Osteoblast (primary cell): ENCODE data around the gene OR51V1. TPM values are rescaled to one million over a fixed set of nuclear protein-coding genes. Genes with fewer than 3 reads are reported as not detected.
"Not testable (repeated sequence)": the region's sequence is repeated elsewhere in the genome, so short reads cannot be mapped to it uniquely, and the experiment has no call there.

Experiments used
- DNase-seq: peaks from one replicate; pipeline ENCODE4 v3.0.0; 2011; ENCODE audit warnings: low spot score, mixed read lengths; ENCODE audit not compliant: insufficient read length; ENCODE audit errors: missing footprints
- H2AFZ ChIP-seq: 2 replicates; pipeline ENCODE4 v1.6.0; 2011; ENCODE audit warnings: mild to moderate bottlenecking, low read length
- H3K27ac ChIP-seq: 2 replicates; pipeline ENCODE4 v1.5.1; 2011; ENCODE audit warnings: mild to moderate bottlenecking, low read depth, low read length, moderate library complexity
- H3K27me3 ChIP-seq: 2 replicates; pipeline ENCODE4 v1.6.0; 2012; ENCODE audit warnings: mild to moderate bottlenecking, control low read depth, inconsistent platforms, low read length, moderate library complexity; ENCODE audit not compliant: insufficient read depth
- H3K36me3 ChIP-seq: 2 replicates; pipeline ENCODE4 v1.5.1; 2011; ENCODE audit warnings: mild to moderate bottlenecking, low read length, control low read depth, moderate library complexity; ENCODE audit not compliant: insufficient read depth
- H3K4me1 ChIP-seq: 2 replicates; pipeline ENCODE4 v1.5.1; 2011; ENCODE audit warnings: mild to moderate bottlenecking, low read length, control low read depth, moderate library complexity; ENCODE audit not compliant: insufficient read depth
- H3K4me2 ChIP-seq: 2 replicates; pipeline ENCODE4 v1.6.0; 2011; ENCODE audit warnings: mild to moderate bottlenecking, low read length; ENCODE audit not compliant: insufficient read depth
- H3K4me3 ChIP-seq: fragments of 200-600 bp; sonication (generic); 3 replicates; pipeline ENCODE4 v1.5.1; 2012; ENCODE audit warnings: mild to moderate bottlenecking, low read length, inconsistent platforms; ENCODE audit not compliant: insufficient read depth
- H3K79me2 ChIP-seq: 2 replicates; pipeline ENCODE4 v1.6.0; 2012; ENCODE audit warnings: mild to moderate bottlenecking, low read length, control low read depth, inconsistent platforms; ENCODE audit not compliant: insufficient read depth
- H3K9me3 ChIP-seq: 2 replicates; pipeline ENCODE4 v1.5.1; 2011; ENCODE audit warnings: low read depth, low read length, control low read depth
- H4K20me1 ChIP-seq: 2 replicates; pipeline ENCODE4 v1.6.0; 2012; ENCODE audit warnings: mild to moderate bottlenecking, low read length, control low read depth; ENCODE audit not compliant: insufficient read depth
- CTCF ChIP-seq: IDR thresholded peaks from 2 replicates; pipeline ENCODE4 v1.5.1; 2011; ENCODE audit warnings: mild to moderate bottlenecking, low read depth, low read length, moderate library complexity; ENCODE audit errors: extremely low read depth
- total RNA-seq: library from RNA; depleted of rRNA; stranded (reverse); fragments of >200 nt; gene quantifications from 2 replicates; pipeline ENCODE4 v1.2.3, GENCODE V29; 2012

Gene OR51V1
- total RNA-seq, 1 donor = not detected

GRCh38 chr11:5178046-5178837 lies 22.2 kb downstream of the OR51V1 start:
- DNase-seq = no peak
- Histone ChIP-seq H3K36me3 (no peaks in the 10 kb centered on the region), H3K27me3 (no peaks in the 10 kb centered on the region), H4K20me1 (no peaks in the 10 kb centered on the region), H3K27ac (no peak overlapping the region), H2AFZ (no peak overlapping the region), H3K4me3 (no peak overlapping the region), H3K4me2 (no peak overlapping the region), H3K4me1 (no peaks in the 10 kb centered on the region), H3K9me3 (no peaks in the 10 kb centered on the region), H3K79me2 (no peaks in the 10 kb centered on the region)
- TF ChIP-seq CTCF = no peak

GRCh38 chr11:5174934-5175333 lies 25.5 kb downstream of the OR51V1 start:
- H3K27me3 ChIP-seq = no peaks in the 10 kb centered on the region
- no peak for TF ChIP-seq CTCF

GRCh38 chr11:5171856-5172255 lies 28.6 kb downstream of the OR51V1 start:
- Histone ChIP-seq H3K27me3 (no peaks in the 10 kb centered on the region), H4K20me1 (no peaks in the 10 kb centered on the region), H3K27ac (no peak overlapping the region), H3K79me2 (no peaks in the 10 kb centered on the region), H2AFZ (no peak overlapping the region), H3K4me3 (no peak overlapping the region), H3K9me3 (no peaks in the 10 kb centered on the region), H3K4me1 (no peaks in the 10 kb centered on the region), H3K36me3 (no peaks in the 10 kb centered on the region), H3K4me2 (no peak overlapping the region)
- no peak for DNase-seq
- no peak for TF ChIP-seq CTCF

More at GRCh38 chr11:5174934-5175333, 25.5 kb downstream of the OR51V1 start:
- Histone ChIP-seq H2AFZ (no peak overlapping the region), H3K36me3 (no peaks in the 10 kb centered on the region), H3K9me3 (no peaks in the 10 kb centered on the region), H4K20me1 (no peaks in the 10 kb centered on the region), H3K79me2 (no peaks in the 10 kb centered on the region), H3K4me3 (no peak overlapping the region), H3K27ac (no peak overlapping the region), H3K4me2 (no peak overlapping the region), H3K4me1 (no peaks in the 10 kb centered on the region)
- no peak for DNase-seq

- not testable (repeated sequence) for DNase-seq, H2AFZ ChIP-seq, H3K4me3 ChIP-seq, H3K79me2 ChIP-seq, H3K27me3 ChIP-seq, H4K20me1 ChIP-seq, H3K4me1 ChIP-seq, H3K4me2 ChIP-seq, H3K36me3 ChIP-seq, H3K9me3 ChIP-seq, H3K27ac ChIP-seq
These were observed 34.6 kb downstream of the OR51V1 start for GRCh38 chr11:5165898-5166297.

GRCh38 chr11:5164807-5165206 lies 35.7 kb downstream of the OR51V1 start:
- H3K4me3 ChIP-seq, H3K79me2 ChIP-seq, DNase-seq, H3K9me3 ChIP-seq, H2AFZ ChIP-seq, H4K20me1 ChIP-seq, H3K4me2 ChIP-seq, H3K36me3 ChIP-seq, H3K27me3 ChIP-seq, H3K4me1 ChIP-seq, H3K27ac ChIP-seq: not testable (repeated sequence)

GRCh38 chr11:5161045-5161444 lies 39.4 kb downstream of the OR51V1 start:
- not testable (repeated sequence) for H2AFZ ChIP-seq, H3K4me2 ChIP-seq, H3K36me3 ChIP-seq, H3K9me3 ChIP-seq, H3K27me3 ChIP-seq, H4K20me1 ChIP-seq, H3K79me2 ChIP-seq, H3K27ac ChIP-seq, H3K4me3 ChIP-seq, H3K4me1 ChIP-seq, DNase-seq

- H3K4me2 ChIP-seq, H3K4me3 ChIP-seq: not testable (repeated sequence)
These were observed 40.3 kb downstream of the OR51V1 start for GRCh38 chr11:5160217-5160616.

More at GRCh38 chr11:5160217-5160616, 40.3 kb downstream of the OR51V1 start:
- not testable (repeated sequence) for H3K36me3 ChIP-seq, H3K27ac ChIP-seq, H4K20me1 ChIP-seq, H3K27me3 ChIP-seq, H2AFZ ChIP-seq, H3K9me3 ChIP-seq, H3K79me2 ChIP-seq, H3K4me1 ChIP-seq, DNase-seq
